ENCODE results near the gene JAG2.

DNA sequence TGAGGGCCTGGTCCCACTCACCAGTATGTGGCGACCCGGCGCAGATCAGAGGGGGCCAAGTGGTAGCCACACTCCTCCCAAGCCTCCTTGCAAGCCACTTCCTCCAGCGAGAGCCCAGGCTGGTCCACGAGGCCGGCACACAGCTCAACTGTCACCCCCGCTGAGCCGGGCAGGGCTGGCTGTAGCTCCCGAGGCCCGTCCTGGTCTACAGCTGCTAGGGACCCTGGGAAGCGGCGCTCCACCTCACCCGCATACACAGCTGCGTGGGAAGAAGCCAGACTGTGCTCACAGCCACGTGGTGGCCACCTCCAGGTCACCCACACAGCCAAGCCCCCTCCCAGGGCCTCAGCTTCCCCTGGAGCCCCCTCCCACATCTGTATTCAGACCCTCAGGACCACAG is 7.9 kb upstream of the JAG2 start:
- TF ChIP-seq, protein P1, sequence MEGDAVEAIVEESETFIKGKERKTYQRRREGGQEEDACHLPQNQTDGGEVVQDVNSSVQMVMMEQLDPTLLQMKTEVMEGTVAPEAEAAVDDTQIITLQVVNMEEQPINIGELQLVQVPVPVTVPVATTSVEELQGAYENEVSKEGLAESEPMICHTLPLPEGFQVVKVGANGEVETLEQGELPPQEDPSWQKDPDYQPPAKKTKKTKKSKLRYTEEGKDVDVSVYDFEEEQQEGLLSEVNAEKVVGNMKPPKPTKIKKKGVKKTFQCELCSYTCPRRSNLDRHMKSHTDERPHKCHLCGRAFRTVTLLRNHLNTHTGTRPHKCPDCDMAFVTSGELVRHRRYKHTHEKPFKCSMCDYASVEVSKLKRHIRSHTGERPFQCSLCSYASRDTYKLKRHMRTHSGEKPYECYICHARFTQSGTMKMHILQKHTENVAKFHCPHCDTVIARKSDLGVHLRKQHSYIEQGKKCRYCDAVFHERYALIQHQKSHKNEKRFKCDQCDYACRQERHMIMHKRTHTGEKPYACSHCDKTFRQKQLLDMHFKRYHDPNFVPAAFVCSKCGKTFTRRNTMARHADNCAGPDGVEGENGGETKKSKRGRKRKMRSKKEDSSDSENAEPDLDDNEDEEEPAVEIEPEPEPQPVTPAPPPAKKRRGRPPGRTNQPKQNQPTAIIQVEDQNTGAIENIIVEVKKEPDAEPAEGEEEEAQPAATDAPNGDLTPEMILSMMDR (IDR thresholded peaks at IDR 0.05), result no peak
- no peak for TF ChIP-seq POLR2A (IDR thresholded peaks at IDR 0.05)
